CD4-positive, alpha-beta memory T cell (primary cell): ENCODE results near the gene POM121L12. TPM values are rescaled to one million over a fixed set of nuclear protein-coding genes. Genes with fewer than 3 reads are reported as not detected.

ENCODE experiments used
- CTCF ChIA-PET: fragments of 350-600 bp; sonication (Branson Sonifier 250); formaldehyde crosslinking; loops from one replicate; lab custom pipeline; 2021; ENCODE audit warnings: inconsistent platforms; ENCODE audit not compliant: partially characterized antibody; lab: Charles Lee
- POLR2A ChIA-PET: fragments of 350-600 bp; sonication (Branson Sonifier 250); formaldehyde crosslinking; loops from one replicate; lab custom pipeline; 2021; ENCODE audit not compliant: partially characterized antibody; lab: Charles Lee
- DNase-seq, 5 donors: peaks; one replicate each; pipeline versions ENCODE4 v3.0.0 to v3.0.0-alpha.2; 2020 to 2022; ENCODE audit warnings: mixed read lengths in 1 of 5
- H3K27ac ChIP-seq: one replicate; pipeline ENCODE4 v1.7.0; 2013; ENCODE audit warnings: low read depth, low read length
- H3K27me3 ChIP-seq: 2 replicates; pipeline ENCODE4 v1.7.0; 2013; ENCODE audit warnings: mild to moderate bottlenecking, low read length, moderate library complexity; ENCODE audit not compliant: insufficient read depth
- H3K36me3 ChIP-seq: 2 replicates; pipeline ENCODE4 v1.7.0; 2013; ENCODE audit warnings: mild to moderate bottlenecking, low read length, moderate library complexity; ENCODE audit not compliant: insufficient read depth
- H3K4me1 ChIP-seq: 2 replicates; pipeline ENCODE4 v1.7.0; 2013; ENCODE audit warnings: mild to moderate bottlenecking, low read length, moderate library complexity; ENCODE audit not compliant: insufficient read depth
- H3K4me3 ChIP-seq, 2 donors: one replicate each; pipeline ENCODE4 v1.7.0; 2013; ENCODE audit warnings: low read length in 2 of 2, mild to moderate bottlenecking in 1 of 2
- H3K9me3 ChIP-seq, 2 donors: one replicate each; pipeline ENCODE4 v1.7.0; 2013; ENCODE audit warnings: low read length in 2 of 2, control low read depth in 1 of 2; ENCODE audit not compliant: control insufficient read depth in 1 of 2
- H3K27ac Mint-ChIP-seq, 7 donors: one replicate each; pipeline ENCODE4 v1.8.0; 2020 to 2021; ENCODE audit warnings: mixed read lengths in 7 of 7, mild to moderate bottlenecking in 6 of 7, inconsistent platforms in 3 of 7, moderate library complexity in 3 of 7
- H3K27me3 Mint-ChIP-seq, 2 donors: one replicate each; pipeline ENCODE4 v1.8.0; 2020 to 2021; ENCODE audit warnings: mixed read lengths in 2 of 2
- H3K36me3 Mint-ChIP-seq, 2 donors: one replicate each; pipeline ENCODE4 v1.8.0; 2020 to 2021; ENCODE audit warnings: mixed read lengths in 2 of 2, inconsistent platforms in 1 of 2, mild to moderate bottlenecking in 1 of 2
- H3K4me1 Mint-ChIP-seq, 4 donors: one replicate each; pipeline ENCODE4 v1.8.0; 2020 to 2021; ENCODE audit warnings: mixed read lengths in 4 of 4, mild to moderate bottlenecking in 1 of 4
- H3K4me3 Mint-ChIP-seq, 8 donors: one replicate each; pipeline ENCODE4 v1.8.0; 2020 to 2021; ENCODE audit warnings: mixed read lengths in 8 of 8, mild to moderate bottlenecking in 7 of 8, moderate library complexity in 6 of 8, inconsistent platforms in 3 of 8
- H3K9me3 Mint-ChIP-seq, 8 donors: one replicate each; pipeline ENCODE4 v1.8.0; 2020 to 2021; ENCODE audit warnings: mixed read lengths in 8 of 8, mild to moderate bottlenecking in 5 of 8, inconsistent platforms in 3 of 8, moderate library complexity in 1 of 8
- intact Hi-C: fragments of 100-400 bp; cut with micrococcal nuclease; formaldehyde crosslinking; loops from one replicate; pipeline ENCODE4 v1.15.1; 2023
- polyA plus RNA-seq, 2 donors: library from polyadenylated mRNA; unstranded; fragments of 300-500 nt; fragmentation: Illumina TruSeq; gene quantifications; one replicate each; pipeline ENCODE4 v1.2.3, GENCODE V29; 2021
- total RNA-seq, 2 experiments: library from RNA; stranded (reverse); gene quantifications; one replicate each; pipeline ENCODE4 v1.2.3, GENCODE V29; 2021

The POM121L12 gene
- total and polyA plus RNA-seq, 4 experiments from 2014 or later, result not detected

DNA sequence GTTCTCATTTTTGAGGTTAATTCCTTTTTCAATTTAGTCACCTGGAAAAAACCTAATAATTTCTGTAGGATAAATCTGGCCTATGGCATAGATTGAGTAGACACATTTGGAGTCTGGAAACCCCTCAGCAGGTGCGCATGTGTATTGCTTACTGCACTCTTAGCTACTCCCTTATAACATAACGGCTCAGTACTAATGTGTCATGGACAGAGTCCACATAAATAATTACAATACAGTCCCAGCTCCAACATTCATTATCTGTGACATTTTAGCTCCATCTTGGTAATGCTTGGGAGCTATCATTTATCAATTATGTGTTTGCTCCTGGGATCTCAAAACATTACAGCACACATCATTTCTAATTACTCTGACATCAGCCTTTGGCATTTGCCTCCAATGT is 33.2 kb downstream of the POM121L12 start:
- no peak for DNase-seq
- H3K4me1 ChIP-seq, result no peaks in the 10 kb centered on the region
- no peaks in the 10 kb centered on the region for H3K4me1 Mint-ChIP-seq
- H3K36me3 ChIP-seq, result no peaks in the 10 kb centered on the region
- no peaks in the 10 kb centered on the region for H3K36me3 Mint-ChIP-seq
- POLR2A ChIA-PET, result no interaction called here
- no peak overlapping the region for H3K4me3 Mint-ChIP-seq
- intact Hi-C loops, result no loop called here
- CTCF ChIA-PET, result no interaction called here
- H3K9me3 Mint-ChIP-seq, result peaks cover 2 to 22% (median 10%) of the 10 kb centered on the region in 8 donors
- H3K27me3 ChIP-seq, result no peaks in the 10 kb centered on the region
- no peak overlapping the region for H3K4me3 ChIP-seq
- H3K27ac ChIP-seq, result no peak overlapping the region
- no peak overlapping the region for H3K27ac Mint-ChIP-seq
- H3K9me3 ChIP-seq, result peaks cover 0 to 4% of the 10 kb centered on the region in 2 donors
- H3K27me3 Mint-ChIP-seq, result no peaks in the 10 kb centered on the region

DNA sequence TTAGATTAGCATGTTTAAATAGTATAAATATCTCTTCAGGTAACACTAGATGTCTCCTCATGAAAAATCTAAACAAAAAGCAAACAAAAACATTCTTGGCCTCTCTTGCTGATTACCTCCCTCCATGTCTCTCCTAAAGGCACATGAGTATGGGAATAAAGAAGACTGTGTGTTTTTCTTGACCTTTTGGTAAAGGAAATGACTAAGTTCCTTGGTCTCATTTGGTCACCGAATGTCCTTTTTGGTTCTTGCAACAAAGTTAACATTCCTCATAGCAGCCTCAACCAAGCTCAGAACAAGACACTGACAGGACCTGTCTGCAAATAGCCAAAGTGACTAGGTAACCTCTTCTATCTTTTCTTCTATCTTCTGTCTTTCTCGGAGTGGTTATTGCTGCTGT is 35.5 kb downstream of the POM121L12 start:
- Histone ChIP-seq H3K4me1 (no peaks in the 10 kb centered on the region), H3K4me3 (no peak overlapping the region), H3K9me3 (peaks cover 0 to 3% of the 10 kb centered on the region in 2 donors), H3K27me3 (no peaks in the 10 kb centered on the region), H3K27ac (no peak overlapping the region), H3K36me3 (no peaks in the 10 kb centered on the region)
- ChIA-PET CTCF (no interaction called here), POLR2A (no interaction called here)
- no peaks in the 10 kb centered on the region for H3K27me3 Mint-ChIP-seq
- intact Hi-C loops, result no loop called here
- no peak overlapping the region for H3K4me3 Mint-ChIP-seq
- peaks cover 0 to 20% (median 10%) of the 10 kb centered on the region in 8 donors for H3K9me3 Mint-ChIP-seq
- H3K27ac Mint-ChIP-seq, result no peak overlapping the region
- H3K4me1 Mint-ChIP-seq, result no peaks in the 10 kb centered on the region
- no peak for DNase-seq
- H3K36me3 Mint-ChIP-seq, result no peaks in the 10 kb centered on the region
